GM19193 (cell line): ENCODE measurements around the gene TENM4.

Experiments
- POLR2A ChIP-seq: IDR thresholded peaks from 4 replicates; pipeline ENCODE4 v1.6.1; 2011; ENCODE audit not compliant: insufficient read depth, insufficient read length; ENCODE audit errors: extremely low read depth

Gene TENM4

DNA sequence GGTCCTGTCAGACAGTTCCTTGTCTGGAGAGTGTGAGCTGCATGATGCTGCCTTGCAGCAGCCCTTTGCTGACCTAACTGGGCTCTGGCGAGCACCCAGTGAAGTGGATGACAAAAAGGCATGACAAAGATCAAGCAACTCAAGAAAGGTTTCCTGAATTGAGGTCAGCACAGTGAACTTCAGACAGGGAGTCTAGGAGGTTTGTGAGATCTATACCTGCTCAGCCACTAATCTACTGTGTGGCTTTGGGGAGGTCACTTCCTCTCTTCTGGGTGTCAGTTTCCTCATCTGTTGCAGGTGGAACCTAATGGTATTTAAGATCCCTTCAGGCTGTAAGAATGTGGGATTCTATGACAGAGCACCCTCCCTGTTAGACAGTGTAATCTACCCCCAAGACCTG is 652.3 kb downstream of the TENM4 start:
- no peak for TF ChIP-seq POLR2A

DNA sequence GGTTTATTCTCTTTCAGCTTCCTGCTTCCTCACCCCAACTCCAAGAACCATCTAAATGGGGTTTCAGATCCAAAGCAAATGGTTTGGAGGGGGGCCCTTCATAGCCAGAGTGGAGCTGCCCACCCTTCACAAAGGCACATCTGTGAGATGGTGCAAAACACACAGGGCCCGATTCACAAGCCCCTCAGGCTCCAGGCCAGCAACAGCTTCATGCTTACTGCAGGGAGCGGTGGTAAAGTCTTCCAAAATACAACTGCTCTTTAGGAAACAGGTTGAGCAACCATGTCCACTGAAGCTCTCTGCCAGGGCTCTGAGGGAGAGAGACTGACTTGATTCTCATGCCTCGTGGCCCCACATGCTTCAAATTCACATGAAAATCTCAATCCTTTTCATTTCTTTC is 653.1 kb downstream of the TENM4 start:
- no peak for TF ChIP-seq POLR2A

DNA sequence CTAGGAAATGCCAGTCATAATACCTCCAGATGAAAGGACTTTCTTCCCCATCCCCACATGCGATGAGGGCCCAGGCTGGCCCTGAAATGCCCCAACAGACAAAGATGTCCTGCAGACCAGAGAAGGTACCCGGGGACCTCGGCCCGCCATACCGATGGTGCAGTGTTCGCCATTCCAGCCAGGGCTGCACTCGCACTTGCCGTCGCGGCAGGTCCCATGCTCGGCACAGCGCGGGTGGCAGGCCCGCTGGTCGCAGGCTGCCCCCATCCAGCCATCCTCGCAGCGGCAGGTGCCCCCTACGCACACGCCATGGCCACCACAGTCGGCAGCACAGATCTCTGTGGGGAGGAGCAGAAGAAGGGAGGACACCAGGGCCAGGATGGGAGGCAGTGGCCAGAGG is 654.1 kb downstream of the TENM4 start:
- no peak for TF ChIP-seq POLR2A

DNA sequence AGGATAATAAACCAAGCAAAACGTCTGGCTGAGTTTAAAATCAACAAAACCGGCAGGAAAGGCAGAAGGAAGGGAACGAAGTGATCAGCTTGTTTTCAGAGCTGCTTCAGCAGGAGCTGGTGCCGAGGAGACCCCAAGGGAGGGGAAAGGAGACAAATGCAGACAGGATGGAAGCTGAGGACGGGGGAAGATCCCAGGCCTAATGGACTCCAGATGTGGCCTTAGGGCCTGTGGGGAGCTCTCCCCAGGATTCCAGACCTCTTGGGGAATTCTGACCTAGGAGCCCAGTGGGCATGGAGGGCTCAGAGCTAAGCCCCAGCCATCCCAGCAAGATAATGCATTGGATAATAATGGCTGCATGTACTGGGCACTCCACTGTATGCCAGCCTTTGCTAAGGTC is 654.7 kb downstream of the TENM4 start:
- TF ChIP-seq POLR2A = no peak

DNA sequence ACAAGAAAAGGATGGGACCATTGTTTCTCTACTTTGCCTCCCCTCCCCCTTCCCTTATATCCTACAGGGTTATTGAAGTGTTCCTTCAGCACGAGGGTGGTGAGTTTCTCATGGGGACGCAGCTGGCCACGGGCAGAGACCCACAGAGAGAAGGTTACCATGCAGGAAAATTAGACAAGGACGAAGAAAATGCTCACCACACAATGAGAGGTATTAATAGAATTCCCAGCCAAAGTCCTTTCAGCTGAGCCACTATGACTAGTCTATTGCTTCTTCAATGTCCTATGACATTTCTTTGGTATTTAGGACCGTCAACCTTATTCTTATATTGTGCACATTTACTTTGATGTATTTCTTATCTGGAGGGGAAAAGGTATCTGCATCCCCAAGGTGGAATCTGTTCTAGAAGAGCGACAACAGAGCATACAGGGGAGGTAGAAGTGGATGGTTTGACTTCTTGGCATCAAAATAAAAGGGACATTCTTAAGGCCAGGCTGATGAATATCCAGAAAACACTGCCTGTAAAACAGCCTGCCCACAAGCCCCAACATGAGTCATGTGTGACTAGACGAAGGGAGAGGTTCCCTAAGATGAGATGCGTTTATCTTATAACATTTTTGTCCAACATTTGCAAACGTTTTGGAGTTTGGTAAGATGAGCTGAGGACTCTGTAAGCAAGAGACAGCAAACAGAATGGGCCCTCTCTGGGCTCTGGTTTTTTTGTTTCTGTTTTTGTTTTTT is 656.3 kb downstream of the TENM4 start:
- no peak for TF ChIP-seq POLR2A

DNA sequence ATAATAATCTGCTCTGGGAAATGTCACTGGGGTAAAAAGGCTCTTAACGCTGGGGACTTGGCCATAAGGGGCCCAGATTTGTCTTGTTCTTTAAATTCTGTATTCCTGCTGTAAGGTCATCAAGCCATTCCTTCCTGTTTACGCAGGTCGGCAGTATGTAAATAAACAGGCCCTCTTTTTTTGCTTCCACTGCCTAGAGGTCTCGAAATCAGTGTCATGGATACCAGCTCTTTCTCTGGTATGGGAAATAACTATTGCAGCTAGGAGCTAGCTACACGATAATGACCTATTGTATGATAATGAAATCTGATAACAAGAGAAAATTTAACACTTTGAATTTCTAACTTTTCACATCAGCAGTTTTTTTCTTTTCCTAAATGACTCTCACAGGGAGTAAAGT is 657.0 kb downstream of the TENM4 start:
- no peak for TF ChIP-seq POLR2A

DNA sequence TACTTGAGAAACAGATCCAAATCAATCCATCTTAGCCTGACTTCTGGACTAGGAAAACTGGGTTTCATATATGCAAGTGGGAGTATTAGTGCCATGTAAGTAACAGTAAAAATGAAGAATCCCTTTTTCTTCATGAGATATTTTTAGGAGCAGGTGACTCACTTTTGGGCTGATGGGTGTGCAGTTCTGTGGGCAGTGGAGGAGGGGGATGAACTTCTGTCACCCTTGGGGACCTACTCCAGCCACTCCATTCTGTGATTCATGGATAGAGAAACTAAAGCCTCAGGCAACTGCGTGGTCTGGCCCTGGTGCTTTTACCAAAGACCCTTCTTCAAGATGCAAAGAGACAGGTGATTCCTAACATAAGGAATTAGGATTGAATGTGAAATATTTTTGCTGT is 657.5 kb downstream of the TENM4 start:
- TF ChIP-seq POLR2A = no peak

DNA sequence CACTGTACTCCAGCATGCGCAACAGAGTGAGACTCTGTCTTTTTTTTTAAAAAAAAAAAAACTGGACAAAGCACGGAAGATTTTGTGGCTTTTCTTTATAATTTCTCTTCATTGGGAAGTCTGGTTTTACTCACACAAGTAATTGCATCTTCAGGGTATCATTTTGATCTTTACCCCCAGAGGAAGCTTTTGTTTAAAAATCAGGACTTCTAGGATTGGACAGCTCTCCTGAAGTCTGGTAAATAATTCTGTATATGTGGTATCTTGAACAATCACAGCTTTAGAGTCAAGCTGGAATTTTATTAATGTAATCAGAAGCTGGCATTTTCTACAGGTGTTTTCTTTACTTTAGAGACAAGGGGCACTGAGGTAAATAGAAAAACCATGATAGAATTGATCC is 658.1 kb downstream of the TENM4 start:
- TF ChIP-seq POLR2A = no peak

DNA sequence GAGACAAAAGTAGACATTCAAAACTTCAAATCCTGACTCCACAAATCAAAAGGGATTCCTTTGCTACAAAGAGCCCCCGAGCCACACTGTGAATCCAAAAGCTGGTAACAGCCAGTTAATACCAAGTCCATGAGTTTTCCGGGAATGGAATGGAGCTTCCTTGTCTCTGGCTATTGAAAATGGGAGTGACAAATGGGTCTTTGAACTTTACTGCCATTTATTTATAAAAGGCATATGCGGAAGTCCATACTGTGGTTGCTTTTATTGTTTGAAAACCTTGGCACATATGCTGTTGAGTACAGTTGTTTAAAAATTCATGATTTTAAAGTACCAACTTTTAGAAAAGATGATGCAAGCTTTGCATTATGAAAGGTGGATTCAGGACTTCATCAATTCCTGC is 659.9 kb downstream of the TENM4 start:
- TF ChIP-seq POLR2A = no peak

DNA sequence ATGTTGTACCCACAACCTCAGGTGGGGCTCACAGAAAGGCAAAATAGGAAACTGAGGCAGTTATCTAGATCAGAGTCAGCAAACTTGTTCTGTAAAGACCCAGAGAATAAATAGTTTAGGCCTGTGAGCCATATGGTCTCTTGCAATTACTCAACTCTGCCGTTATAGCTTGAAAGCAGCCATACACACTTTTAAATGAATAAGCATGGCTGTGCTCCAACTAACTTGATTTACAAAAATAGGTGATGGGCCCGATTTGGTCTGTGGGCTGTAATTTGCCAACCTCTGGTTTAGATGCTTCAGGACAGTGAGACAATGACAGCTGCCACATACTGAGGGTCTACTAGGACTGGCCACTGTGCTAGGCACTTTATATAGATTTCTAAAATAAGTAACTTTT is 667.3 kb downstream of the TENM4 start:
- no peak for TF ChIP-seq POLR2A

DNA sequence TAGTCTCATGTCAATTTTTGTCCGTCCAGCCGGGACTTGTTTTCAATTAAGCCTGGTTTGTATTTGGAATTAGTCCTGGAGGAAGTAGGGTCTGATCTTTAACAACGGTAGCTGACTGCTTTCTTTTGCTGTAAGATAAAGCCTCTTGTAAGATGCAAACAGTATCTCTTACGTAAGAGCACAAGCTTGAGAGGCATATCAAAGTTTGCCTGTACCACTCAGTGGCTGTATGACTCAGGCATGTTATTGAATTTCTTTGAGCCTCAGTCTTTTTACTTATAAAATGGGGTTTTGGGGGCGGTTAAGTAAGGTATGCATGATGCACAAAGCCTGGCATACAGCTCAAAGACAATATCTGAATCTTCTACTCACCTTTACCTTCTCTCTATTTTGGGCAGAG is 667.8 kb downstream of the TENM4 start:
- no peak for TF ChIP-seq POLR2A

DNA sequence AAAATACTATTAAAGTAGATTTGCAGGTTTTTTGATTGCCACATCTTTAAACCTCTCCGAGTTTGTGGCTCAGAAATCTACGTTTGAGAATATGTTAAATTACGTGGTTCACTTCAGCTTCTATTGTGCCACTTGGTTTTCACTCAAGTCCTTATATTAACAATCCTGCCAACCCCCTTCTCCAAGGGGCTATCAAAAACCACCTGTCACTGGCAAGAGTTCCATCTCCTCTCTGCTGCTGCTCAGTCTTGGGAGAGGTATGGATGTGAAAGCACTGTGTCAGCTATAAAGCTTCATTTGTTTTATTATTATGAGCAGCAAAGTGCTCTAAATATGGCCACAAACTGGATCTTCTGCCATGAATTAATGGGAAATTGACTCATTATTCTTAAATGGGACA is 668.6 kb downstream of the TENM4 start:
- no peak for TF ChIP-seq POLR2A

DNA sequence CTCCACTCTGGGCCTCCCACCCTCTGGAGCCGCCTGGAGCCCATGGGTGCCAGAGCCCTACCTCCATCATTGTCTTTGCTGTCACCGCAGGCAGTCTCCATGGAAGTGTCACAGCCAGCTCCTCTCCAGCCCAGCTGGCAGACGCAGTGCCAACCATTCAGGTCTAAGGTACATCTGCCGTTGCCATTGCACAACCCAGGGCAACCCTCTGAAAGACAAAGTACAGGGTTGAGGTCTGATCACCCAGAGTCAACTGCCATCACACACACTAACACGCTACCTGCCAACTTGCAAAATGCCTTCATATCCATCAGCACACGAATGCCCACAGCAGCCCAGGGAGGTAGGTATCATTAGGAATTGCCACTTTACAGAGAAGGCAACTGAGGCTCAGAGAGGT is 669.9 kb downstream of the TENM4 start:
- TF ChIP-seq POLR2A = no peak

DNA sequence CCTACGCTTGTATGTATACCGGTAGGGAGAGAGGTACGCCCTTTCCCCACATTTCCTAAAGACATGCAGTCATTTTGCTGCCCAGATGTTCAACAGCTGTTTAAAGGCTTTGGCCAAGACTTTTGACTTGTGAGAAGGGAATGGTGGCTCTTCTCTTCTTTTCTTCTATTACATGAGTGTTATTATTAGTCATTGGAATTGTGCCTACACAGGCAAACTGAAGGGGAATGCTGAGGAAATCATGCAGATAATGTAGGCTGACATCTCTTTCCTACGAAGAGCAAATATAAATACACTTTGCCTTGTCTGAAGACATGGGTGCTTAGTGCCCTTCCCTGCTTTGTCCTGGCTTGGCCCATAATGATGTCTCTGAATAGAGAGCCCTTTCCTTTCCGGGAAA is 671.9 kb downstream of the TENM4 start:
- TF ChIP-seq POLR2A = no peak

DNA sequence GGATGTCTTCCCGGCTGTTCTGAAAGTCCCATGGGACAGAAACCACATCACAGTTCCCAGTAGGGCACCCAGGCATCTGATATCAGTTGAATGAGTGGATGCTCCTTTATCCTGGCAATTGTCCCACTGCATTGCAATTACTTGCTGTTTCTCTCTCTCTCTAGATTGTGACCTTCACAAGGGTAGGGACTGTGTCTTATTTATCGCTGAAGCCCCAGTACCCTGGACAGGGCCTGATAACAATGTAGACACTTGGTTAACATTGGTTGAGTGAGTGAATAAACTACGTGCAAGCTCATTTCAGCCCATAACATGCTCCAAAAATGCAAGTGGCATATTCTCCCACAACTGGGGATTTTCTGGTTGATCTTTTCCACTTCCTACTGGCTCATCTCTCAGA is 672.5 kb downstream of the TENM4 start:
- TF ChIP-seq POLR2A = no peak

DNA sequence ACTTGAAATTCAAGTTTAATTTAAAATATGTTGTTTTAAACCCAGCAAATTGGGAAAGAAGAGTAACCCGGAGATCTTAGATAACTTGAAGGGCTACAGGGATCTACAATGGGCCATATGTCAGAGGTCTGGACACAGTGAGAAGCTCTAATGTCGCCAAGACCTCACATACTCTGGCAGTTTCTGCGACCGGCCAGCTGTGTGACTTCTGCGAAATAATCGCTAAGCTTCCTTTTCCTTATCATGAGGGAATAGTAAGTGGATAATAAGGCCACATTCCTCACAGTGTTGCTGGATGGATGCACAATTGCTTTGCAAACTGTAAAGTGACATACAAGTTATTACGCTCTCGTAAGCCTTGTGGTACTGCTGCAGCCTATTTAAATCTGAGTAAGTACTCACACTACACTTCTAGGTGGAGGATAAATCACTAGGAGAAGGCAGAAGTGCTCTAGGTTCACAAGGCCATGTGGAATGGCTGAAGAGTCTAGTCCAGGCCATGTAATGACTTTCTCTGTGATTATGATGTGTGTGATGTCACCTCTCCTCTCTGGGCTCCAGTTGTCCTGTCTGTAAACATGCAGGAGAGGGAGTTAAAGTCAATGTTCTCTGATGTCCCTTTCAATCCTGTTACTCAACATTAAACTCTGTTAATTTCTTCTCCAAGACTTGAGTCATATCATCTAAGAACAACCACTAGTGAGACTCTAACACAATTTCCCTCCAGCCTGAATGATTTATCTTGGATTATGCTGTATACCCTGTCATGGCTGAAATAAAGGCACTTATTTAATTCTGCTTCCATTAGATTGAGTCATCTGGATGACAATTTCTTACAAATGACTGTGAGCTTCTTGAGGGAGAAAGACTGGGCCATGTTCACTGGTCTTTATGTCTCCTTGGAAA is 673.5 kb downstream of the TENM4 start:
- TF ChIP-seq POLR2A = no peak
